ENCODE results near the gene PAGE1. TPM values are rescaled to one million over a fixed set of nuclear protein-coding genes. Genes with fewer than 3 reads are reported as not detected.
"Not testable (repeated sequence)": the region's sequence is repeated elsewhere in the genome, so short reads cannot be mapped to it uniquely, and the experiment has no call there.

Gene PAGE1
- total RNA-seq (not detected), polyA plus RNA-seq (not detected)
- long read RNA-seq, donor 1, result 0 reads
- long read RNA-seq, donor 2, result 0 reads
- long read RNA-seq, donor 3, result 0 reads
- long read RNA-seq, donor 4, result 0 reads

- no peaks in the 10 kb centered on the region for H3K4me1 ChIP-seq (ENCODE audit: control insufficient read depth, insufficient read depth, low read length)
- no peak within 1 kb of the TSS for H3K27ac ChIP-seq (ENCODE audit: low read length)
- peak in 1 of 3 donors; percentile 34 for DNase-seq
- 93% methylated on average over 38 of the region's 38 CpGs for WGBS
- H3K4me3 ChIP-seq (ENCODE audit: low read length), result no peak within 1 kb of the TSS
- H3K9me3 ChIP-seq (ENCODE audit: control insufficient read depth, low read length), result no peaks in the 10 kb centered on the region
- ATAC-seq, result no peak
- intact Hi-C loops (cut with DNase I), result no loop called here
- no peaks in the 10 kb centered on the region for H3K27me3 ChIP-seq (ENCODE audit: control insufficient read depth, insufficient read depth)
Observed at GRCh38 chrX:49695276-49696180, at the start of gene PAGE1. PAGE1 (minus strand) TSS chrX:49695984; CDS start chrX:49694770, 1,214 bp downstream.

- H3K27me3 ChIP-seq (ENCODE audit: control insufficient read depth, insufficient read depth); H3K4me1 ChIP-seq (ENCODE audit: control insufficient read depth, insufficient read depth, low read length); H3K9me3 ChIP-seq (ENCODE audit: control insufficient read depth, low read length); H3K4me3 ChIP-seq (ENCODE audit: low read length); H3K27ac ChIP-seq (ENCODE audit: low read length); DNase-seq; intact Hi-C loops (cut with DNase I); ATAC-seq: not testable (repeated sequence)
- WGBS, result 100% methylated on average over 1 of the region's 1 CpG
Observed at GRCh38 chrX:49741501-49741900, 45.7 kb upstream of the PAGE1 start.

GRCh38 chrX:49727847-49728246 is 32.1 kb upstream of the PAGE1 start:
- Histone ChIP-seq H3K27ac (ENCODE audit: low read length) (no peak overlapping the region), H3K4me1 (ENCODE audit: control insufficient read depth, insufficient read depth, low read length) (no peaks in the 10 kb centered on the region), H3K9me3 (ENCODE audit: control insufficient read depth, low read length) (no peaks in the 10 kb centered on the region), H3K4me3 (ENCODE audit: low read length) (no peak overlapping the region), H3K27me3 (ENCODE audit: control insufficient read depth, insufficient read depth) (no peaks in the 10 kb centered on the region)
- intact Hi-C loops (cut with DNase I), result no loop called here
- 85% methylated on average over 9 of the region's 9 CpGs for WGBS
- DNase-seq (no peak), ATAC-seq (no peak)

- Histone ChIP-seq H3K4me3 (ENCODE audit: low read length) (no peak overlapping the region), H3K9me3 (ENCODE audit: control insufficient read depth, low read length) (no peaks in the 10 kb centered on the region), H3K27ac (ENCODE audit: low read length) (no peak overlapping the region), H3K4me1 (ENCODE audit: control insufficient read depth, insufficient read depth, low read length) (no peaks in the 10 kb centered on the region), H3K27me3 (ENCODE audit: control insufficient read depth, insufficient read depth) (no peaks in the 10 kb centered on the region)
- intact Hi-C loops (cut with DNase I), result no loop called here
- 86% methylated on average over 5 of the region's 5 CpGs for WGBS
- DNase-seq, result peak in 1 of 3 donors; percentile 7
- ATAC-seq, result no peak
Observed at GRCh38 chrX:49726966-49727365, 31.2 kb upstream of the PAGE1 start.

- ATAC-seq (no peak), DNase-seq (no peak)
- H3K27me3 ChIP-seq (ENCODE audit: control insufficient read depth, insufficient read depth), result no peaks in the 10 kb centered on the region
- no peaks in the 10 kb centered on the region for H3K9me3 ChIP-seq (ENCODE audit: control insufficient read depth, low read length)
- H3K4me1 ChIP-seq (ENCODE audit: control insufficient read depth, insufficient read depth, low read length), result no peaks in the 10 kb centered on the region
- H3K4me3 ChIP-seq (ENCODE audit: low read length), result no peak overlapping the region
- WGBS, result 84% methylated on average over 12 of the region's 12 CpGs
- intact Hi-C loops (cut with DNase I), result no loop called here
- no peak overlapping the region for H3K27ac ChIP-seq (ENCODE audit: low read length)
Observed at GRCh38 chrX:49725923-49726904, 30.4 kb upstream of the PAGE1 start.

- H3K27me3 ChIP-seq (ENCODE audit: control insufficient read depth, insufficient read depth), result no peaks in the 10 kb centered on the region
- ATAC-seq (no peak), DNase-seq (no peak)
- WGBS, result 77% methylated on average over 3 of the region's 3 CpGs
- H3K9me3 ChIP-seq (ENCODE audit: control insufficient read depth, low read length), result no peaks in the 10 kb centered on the region
- no peaks in the 10 kb centered on the region for H3K4me1 ChIP-seq (ENCODE audit: control insufficient read depth, insufficient read depth, low read length)
- no peak overlapping the region for H3K4me3 ChIP-seq (ENCODE audit: low read length)
- intact Hi-C loops (cut with DNase I), result no loop called here
- H3K27ac ChIP-seq (ENCODE audit: low read length), result no peak overlapping the region
Observed at GRCh38 chrX:49725401-49725800, 29.6 kb upstream of the PAGE1 start.

GRCh38 chrX:49720106-49720505 is 24.3 kb upstream of the PAGE1 start:
- 57% methylated on average over 2 of the region's 2 CpGs for WGBS
- H3K9me3 ChIP-seq (ENCODE audit: control insufficient read depth, low read length); intact Hi-C loops (cut with DNase I); ATAC-seq; H3K4me1 ChIP-seq (ENCODE audit: control insufficient read depth, insufficient read depth, low read length); H3K4me3 ChIP-seq (ENCODE audit: low read length); H3K27ac ChIP-seq (ENCODE audit: low read length); H3K27me3 ChIP-seq (ENCODE audit: control insufficient read depth, insufficient read depth); DNase-seq: not testable (repeated sequence)

- no peaks in the 10 kb centered on the region for H3K9me3 ChIP-seq (ENCODE audit: control insufficient read depth, low read length)
- intact Hi-C loops (cut with DNase I), result no loop called here
- no peak overlapping the region for H3K27ac ChIP-seq (ENCODE audit: low read length)
- no peaks in the 10 kb centered on the region for H3K27me3 ChIP-seq (ENCODE audit: control insufficient read depth, insufficient read depth)
- H3K4me1 ChIP-seq (ENCODE audit: control insufficient read depth, insufficient read depth, low read length), result no peaks in the 10 kb centered on the region
- no peak for DNase-seq
- ATAC-seq, result no peak
- H3K4me3 ChIP-seq (ENCODE audit: low read length), result no peak overlapping the region
- 78% methylated on average over 3 of the region's 3 CpGs for WGBS
Observed at GRCh38 chrX:49712577-49712976, 16.8 kb upstream of the PAGE1 start.

- 85% methylated on average over 1 of the region's 1 CpG for WGBS
- ATAC-seq (no peak), DNase-seq (no peak)
- Histone ChIP-seq H3K9me3 (ENCODE audit: control insufficient read depth, low read length) (no peaks in the 10 kb centered on the region), H3K4me1 (ENCODE audit: control insufficient read depth, insufficient read depth, low read length) (no peaks in the 10 kb centered on the region), H3K27ac (ENCODE audit: low read length) (no peak overlapping the region), H3K4me3 (ENCODE audit: low read length) (no peak overlapping the region), H3K27me3 (ENCODE audit: control insufficient read depth, insufficient read depth) (no peaks in the 10 kb centered on the region)
- intact Hi-C loops (cut with DNase I), result no loop called here
Observed at GRCh38 chrX:49710744-49711319, 15.0 kb upstream of the PAGE1 start.

GRCh38 chrX:49704691-49705404 is 9.1 kb upstream of the PAGE1 start:
- Histone ChIP-seq H3K4me3 (ENCODE audit: low read length) (no peak overlapping the region), H3K4me1 (ENCODE audit: control insufficient read depth, insufficient read depth, low read length) (no peaks in the 10 kb centered on the region), H3K27me3 (ENCODE audit: control insufficient read depth, insufficient read depth) (no peaks in the 10 kb centered on the region), H3K27ac (ENCODE audit: low read length) (no peak overlapping the region), H3K9me3 (ENCODE audit: control insufficient read depth, low read length) (no peaks in the 10 kb centered on the region)
- intact Hi-C loops (cut with DNase I), result no loop called here
- ATAC-seq (no peak), DNase-seq (no peak)
- WGBS, result 54% methylated on average over 8 of the region's 8 CpGs

Data from right cardiac atrium (tissue), 5 donors.